NCI-H187 (cell line): ENCODE data around the gene NFYC.

Experiments
- DNase-seq, 2 experiments: peaks; one replicate each; lab custom pipeline; 2025; lab: John Stamatoyannopoulos, UW

Gene NFYC

DNA sequence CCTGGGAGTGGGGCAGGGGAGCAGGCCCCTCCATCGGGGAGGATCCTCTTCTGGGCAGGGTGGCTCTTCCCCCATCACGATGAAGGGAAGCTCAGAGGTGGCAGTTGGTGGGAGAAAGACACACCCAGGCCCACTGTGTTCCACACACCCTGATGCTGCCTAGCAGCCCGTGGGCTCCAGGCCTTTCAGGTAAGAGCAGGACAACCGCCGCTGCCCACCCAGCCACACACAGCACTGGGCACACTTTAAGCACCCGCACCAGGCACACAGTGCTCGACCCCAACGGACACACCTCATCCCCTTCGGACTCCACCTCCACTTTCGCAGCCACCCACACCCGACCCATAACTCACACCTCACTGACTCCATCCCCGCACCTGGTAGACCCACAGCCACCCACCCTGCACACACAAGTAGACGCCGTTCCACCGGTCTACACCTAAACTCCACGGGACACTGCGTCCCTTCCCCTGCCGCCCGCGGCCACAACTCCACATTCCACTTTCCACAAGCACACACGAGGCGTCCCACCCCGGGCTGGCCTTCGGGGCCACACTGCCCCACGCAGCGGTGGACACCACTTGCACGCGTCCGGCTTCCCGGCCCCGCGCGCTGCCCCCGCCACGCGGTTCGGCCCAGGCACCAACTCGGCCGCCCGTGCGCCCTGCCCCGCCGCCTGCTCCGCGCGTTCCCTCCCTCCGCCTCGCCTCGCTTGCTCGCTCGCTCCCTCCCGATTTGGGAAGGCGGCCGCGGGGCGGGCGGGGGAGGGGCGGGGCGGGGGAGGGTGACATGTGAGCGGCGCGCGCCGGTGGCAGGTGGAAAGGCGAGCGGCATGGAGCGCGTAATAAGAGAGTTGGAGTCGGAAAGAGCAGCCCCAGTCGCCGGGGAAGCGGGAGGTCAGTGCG, 91.7 kb downstream of the NFYC start, which contains the start of gene KCNQ4:
Gene KCNQ4 (plus strand): TSS at position 787 of the 905 bp plus-strand sequence. CDS start 307 bp downstream, outside the sequence.
- DNase-seq, result peak in 1 of 2 experiments; percentile 14

DNA sequence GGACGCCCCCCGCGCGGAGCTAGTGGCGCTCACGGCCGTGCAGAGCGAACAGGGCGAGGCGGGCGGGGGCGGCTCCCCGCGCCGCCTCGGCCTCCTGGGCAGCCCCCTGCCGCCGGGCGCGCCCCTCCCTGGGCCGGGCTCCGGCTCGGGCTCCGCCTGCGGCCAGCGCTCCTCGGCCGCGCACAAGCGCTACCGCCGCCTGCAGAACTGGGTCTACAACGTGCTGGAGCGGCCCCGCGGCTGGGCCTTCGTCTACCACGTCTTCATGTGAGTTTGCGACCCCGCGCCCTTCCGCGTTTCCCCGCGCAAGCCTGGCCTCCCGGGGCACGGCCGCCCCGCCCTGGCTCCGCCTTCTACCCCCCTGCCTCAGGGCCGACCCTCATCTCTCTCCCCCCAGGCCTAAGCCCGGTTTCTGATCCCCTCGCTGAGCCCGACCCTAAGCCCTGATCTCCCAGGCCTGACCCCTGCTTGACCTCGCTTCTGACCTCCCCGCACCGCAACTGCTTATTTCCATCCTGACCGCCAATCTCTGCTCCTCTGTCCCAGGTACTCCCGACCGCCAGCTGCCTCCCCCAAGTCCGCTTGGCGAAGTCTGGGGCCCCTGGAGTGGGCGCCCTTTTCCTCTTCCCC, 92.8 kb downstream of the NFYC start:
- DNase-seq, result no peak

DNA sequence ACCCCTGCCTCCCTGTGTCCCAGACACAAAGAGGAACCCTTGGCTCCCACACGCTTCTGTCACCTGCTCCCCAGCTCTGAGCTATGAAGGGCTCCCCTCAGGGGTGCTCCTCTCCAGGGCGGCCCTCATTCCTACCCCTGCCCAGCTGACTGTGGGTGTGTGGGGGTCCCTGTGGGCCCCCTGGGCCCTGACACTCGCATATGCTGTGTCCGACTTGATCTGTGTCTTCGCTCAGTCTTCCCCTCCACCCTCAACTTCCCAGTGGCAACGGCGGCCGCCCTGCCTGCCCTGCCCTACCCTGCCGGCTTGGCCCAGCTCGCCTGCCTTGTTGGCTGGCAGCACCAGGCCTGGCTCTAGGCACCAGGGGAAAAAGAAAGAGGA, 93.3 kb downstream of the NFYC start:
- DNase-seq, result no peak

DNA sequence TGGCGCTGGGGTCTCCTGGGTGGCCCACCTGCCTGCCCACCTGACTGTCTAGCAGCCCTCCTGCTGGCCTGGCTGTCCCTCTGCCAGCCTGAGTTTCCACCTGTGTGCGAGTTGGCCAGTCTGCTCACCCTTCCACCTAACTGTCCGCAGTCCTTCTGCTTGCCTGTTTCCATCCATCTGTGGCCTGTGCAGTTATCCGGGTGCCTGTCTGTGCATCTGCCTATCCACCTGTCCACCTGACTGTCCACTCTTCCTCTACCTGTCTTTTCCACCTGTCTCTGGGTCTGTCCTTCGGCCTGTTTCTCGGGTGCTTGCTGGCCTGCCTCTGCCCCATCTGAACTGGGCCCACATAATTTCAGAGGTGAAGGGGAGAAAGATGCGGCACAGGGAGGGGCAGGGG, 93.9 kb downstream of the NFYC start:
- no peak for DNase-seq

DNA sequence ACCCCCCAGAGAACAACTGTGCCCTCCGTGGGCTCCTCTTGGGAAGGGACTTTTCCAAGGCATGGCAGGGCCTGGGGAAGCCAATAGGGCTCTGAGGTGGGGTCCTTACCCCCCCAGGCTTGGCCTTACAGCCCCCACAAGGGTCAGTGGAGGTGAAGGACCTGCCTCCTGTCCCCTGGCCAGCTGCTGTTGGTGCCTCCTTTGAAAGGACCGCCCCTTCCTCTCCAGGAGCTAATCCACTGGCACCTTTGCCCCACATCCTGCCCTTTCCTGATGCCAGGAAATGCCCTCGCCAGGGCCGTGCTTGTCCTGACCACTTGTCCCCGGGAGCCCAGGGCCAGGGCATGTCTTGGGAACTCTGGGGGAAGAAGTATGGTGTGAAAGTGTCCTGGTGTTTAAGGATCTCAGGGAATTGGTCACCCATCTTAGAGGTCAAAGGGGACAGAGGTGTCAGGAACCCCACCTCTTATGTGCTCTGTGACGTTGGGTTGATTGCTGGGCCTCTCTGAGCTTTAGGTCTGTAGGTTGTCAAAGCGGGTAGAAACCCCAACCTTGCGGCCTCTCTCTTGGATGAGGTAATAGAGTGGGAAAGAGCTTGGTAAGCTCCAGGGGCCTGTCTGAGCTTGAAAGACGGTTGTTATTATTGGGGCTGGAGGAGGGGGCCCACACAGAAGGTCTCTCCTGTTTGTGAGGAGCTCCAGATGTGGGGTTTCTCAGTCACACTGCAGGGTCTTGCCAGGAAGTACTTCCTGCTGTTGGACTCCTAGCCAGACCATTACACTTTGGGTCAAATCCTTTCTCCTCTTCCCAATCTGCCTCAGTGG, 94.9 kb downstream of the NFYC start:
- no peak for DNase-seq

DNA sequence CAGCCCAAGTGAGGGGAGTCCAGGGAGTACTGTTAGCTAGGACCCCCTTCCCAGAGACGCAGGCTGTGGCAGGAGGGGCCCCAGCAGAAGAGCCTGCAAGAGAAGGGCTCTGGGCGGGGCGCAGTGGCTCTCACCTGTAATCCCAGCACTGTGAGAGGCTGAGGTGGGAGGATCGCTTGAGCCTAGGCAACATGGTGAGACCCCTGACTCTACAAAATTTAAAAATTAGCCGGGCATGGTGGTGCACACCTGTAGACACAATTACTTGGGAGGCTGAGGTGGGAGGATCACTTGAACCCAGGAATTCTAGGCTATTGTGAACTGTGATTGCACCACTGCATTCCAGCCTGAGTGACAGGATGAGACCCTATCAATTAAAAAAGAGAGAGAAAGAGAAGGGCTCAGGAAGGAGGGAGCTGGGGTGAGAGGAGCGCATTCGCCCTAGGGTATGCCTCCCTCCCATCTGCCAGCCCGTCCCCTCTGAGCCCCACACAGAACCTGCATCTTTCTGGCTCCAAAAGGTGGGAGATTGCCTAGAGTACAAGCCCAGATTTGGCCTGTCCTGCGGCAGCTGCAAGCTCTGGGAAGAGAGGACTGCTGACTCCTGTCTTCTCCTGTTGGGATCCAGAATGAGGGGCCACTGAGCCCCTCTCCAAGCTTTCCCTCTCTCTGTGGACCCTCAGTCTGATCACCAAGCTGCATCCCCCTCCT, 95.6 kb downstream of the NFYC start:
- DNase-seq, result no peak

DNA sequence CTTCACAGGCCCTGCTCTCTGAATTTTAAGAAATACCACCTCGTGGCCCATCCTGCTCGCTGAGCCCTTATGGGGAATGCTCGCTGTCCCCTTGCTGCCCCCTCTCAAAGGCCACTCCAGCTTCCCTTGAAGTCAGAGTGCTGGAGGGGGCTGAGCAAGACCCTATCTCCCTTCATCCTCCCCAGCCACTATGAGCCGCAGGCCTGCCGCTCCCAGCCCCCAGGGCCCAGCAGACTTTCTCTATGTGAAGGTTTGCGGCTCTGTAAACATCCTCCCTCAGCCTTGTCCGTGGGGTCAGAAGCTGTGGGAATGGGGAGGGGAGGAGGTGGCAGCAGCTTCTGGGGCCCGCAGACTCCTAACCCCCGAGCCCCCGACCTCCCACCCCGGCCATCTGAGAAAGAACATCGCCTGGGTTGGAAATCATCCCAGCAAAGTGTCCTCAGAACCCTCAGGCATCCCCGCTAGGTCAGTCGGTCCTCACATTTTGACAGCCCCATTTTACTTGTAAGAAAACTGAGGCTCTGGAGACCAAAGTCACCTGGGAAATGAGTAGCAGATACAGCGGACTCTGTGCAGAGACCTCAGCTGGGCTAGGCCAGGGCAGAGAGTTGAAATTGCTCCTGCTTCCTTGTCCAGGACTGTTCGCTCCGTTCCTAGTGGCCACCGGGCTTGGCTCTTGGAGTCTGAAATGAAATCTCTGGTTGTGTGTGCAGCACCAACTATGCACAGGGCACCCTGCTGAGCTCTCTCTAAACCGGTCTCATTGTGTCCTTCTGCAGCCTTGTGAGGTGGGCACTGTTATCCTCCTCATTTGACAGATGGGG, 96.4 kb downstream of the NFYC start:
- no peak for DNase-seq

DNA sequence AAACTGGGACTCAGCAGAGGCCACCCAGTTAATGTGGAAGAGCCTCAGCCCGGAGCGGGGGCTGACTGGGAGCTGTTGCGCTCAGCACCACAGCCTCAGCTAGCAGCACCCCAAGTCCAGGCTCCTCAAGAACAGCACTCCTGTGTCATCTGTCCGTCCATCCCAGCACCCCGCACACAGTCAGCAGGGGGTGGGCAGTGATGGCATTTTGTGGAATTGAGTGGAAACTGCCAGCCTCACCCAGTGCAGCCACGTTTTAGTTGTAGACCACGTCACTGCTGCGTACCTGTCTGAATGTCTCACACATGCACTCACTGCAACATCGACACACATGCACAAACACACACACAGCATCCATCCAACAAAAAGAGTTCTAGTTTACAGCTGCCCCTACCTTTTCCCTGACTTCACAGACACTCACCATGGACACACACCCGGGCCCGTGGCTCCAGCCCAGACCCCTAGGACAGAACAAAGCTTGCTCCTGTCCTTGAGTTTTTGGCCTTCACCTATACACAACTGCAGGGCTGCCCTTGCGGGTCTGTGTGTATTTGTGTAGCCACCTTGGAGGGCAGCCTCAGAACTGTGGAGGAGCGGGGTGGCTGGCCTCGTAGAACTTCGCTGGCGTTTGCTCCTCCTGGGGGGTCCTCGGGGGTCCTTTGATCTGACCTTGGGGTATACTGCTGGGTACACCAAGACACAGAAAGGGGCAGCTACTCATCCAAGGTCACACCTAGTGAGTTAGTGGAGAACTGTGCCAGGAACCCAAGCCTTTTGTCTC, 97.2 kb downstream of the NFYC start:
- DNase-seq, result no peak

DNA sequence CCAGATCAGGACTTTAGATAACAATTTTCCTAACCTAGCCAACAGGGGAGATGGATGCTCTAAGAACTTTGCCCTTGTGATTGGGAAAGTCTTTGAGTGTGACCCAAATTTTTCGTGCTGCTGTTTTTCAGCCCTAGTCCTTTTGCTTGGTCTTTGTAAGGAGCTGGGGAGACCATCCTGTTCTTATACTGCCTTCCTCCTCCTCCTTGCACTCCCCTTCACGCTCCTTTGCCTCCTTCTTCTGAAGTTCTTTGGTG, 97.8 kb downstream of the NFYC start:
- no peak for DNase-seq

DNA sequence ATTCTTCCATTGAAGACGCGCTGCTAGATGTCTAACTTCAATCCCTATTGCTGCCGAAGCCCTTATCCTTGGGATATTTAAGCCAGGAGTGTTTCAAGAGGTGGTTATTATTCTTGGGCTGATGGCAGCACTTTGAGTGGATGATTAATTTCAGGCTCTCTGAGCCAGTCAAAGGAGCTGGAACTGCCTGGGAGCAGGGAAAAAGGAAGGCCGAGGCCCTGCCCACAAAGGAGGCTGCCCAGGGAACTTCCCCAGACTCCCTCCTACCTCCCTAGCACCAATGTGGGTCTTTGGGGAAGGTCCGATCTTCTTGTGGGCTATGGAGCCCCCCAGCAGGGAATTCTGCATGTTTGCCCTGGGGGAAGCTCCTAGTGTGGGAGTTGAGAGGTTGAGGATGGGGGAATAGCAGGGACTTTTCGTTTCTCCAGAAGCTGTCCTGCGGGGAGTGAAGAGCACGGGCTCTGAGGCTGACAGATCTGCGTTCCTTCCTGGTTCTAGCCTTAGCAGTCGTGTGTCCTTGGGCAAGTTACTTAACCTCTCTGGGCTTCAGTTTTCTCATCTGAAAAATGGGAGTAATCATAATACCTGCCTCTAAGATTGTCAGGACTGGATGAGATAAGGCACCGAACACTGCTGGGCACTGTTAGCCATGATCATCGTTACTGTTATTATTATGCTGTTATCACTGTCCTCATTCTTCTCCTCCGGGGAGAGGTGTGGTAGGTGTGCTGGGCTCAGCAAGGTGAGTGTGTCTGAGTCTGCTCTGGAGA, 98.3 kb downstream of the NFYC start:
- no peak for DNase-seq

DNA sequence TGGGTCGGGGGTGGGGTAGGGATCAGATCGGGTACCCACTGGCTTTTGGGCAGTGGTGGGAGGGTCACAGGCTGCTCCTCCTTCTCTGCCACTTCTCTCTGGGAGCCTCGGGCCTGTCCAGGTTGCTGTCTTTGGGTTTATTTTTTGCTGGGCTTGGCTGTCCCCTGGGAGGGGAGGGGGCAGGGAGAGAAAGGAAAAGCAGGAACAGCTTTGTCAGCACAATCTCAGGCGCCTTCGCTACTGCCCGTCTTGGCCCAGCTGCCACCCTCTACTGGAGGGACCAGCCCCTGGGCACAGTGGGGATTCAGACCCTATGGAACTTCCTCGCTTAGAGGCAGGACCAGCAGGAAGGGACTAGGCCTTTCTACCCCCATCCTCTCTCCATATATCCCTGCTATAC, 100.5 kb downstream of the NFYC start:
- no peak for DNase-seq

DNA sequence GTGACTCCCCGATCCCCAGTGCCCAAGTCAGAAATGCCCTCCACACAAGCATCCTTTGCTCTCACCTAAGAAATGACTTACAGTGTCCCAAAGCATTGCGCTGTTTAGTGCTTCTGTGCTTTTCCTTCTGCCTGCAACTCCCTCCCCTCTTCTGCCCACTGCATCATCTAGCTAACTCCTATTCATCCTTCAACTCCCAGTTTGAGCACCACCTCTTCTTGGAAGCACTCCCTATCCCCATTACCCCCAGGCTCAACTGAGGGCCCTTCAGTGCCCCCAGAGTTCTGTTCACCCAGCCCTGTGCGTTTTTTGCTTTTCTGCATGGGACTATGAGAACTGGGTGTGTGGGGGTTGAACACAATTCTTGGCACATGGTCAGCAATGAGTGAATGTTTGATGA, 102.1 kb downstream of the NFYC start:
- no peak for DNase-seq

DNA sequence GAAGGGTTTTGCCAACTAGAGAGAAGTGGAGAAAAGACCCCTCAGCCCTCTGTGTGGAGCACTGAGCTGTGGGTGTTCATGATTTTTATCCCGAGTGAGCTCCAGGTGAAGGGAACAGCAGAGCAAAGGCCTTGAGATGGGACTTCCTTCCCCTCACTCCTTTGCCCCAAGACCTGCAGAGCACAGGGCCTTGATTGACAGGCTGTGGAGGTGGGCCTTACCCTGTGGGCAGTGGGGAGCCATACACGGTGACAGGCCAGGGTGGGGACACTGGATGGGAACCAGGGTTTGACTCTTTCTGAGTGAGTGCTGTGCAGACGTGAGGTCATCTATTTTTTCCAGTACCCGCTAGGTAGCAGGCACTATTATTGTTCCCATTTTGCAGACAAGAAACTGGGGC, 102.5 kb downstream of the NFYC start:
- DNase-seq, result no peak

DNA sequence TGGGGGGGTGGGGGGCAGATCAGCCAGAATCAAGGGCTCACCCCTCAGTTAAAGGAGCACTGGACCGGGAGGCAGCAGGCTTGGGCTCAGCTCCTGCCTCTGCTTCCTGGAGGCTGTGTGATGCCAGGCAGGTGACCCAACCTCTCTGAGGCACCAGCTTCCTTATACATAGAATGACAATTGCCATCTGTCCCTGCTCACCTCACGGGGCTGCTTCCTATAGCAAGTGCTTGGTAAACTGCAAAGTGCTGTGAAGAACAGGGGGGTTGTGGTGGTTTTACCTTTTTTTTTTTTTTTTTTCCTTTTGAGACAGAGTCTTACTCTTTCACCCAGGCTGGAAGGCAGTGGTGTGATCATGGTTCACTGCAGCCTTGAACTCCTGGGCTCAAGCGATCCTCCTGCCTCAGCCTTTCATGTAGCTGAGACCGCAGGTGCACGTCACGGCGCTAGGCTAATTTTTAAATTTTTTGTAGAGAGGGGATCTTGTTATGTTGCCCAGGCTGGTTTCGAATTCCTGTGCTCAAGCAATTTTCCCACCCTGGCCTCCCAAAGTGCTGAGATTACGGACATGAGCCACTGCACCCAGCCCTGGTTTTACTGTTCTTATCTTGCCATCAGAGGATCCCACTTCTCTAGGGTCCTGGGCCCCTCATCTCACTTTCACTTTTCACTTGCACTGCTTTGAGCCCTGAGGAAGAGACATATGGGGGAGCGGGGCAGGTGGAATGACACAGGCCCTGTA, 103.6 kb downstream of the NFYC start:
- no peak for DNase-seq

DNA sequence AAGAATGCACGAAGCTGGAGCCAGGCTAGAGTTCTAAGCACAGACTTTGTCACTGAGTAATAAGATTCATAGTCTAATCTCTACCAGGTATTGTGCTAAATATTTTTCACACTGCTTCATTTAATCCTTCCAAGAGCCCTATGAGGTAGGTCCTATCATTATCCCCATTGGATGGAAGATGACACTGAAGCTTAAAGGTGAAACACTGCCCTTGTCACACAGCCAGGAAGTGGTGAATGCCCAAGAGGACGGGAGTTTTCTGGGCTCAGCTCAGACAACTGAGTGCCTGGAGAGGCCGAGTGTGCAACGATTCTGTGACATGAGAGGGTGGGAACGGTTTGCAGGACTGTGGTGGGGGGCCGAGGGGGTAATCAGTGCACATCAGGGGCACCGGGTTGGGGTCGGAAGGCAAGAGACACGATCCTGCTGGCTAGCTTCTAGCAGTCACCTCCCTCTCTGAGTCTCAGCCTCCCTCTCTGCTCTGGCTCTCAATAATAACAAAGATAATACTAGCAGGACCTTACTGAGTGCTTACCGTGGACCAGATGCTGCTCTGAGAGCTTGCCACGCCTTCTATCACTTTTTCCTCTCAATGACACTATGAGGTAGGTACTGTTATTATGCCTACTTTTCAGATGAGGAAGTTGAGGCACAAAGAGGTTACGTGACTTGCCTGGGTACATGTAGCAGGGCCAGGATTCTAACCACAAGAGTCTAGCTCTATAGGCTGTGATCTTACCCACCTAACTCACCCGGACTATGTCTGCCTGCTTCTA, 104.5 kb downstream of the NFYC start:
- DNase-seq, result no peak

DNA sequence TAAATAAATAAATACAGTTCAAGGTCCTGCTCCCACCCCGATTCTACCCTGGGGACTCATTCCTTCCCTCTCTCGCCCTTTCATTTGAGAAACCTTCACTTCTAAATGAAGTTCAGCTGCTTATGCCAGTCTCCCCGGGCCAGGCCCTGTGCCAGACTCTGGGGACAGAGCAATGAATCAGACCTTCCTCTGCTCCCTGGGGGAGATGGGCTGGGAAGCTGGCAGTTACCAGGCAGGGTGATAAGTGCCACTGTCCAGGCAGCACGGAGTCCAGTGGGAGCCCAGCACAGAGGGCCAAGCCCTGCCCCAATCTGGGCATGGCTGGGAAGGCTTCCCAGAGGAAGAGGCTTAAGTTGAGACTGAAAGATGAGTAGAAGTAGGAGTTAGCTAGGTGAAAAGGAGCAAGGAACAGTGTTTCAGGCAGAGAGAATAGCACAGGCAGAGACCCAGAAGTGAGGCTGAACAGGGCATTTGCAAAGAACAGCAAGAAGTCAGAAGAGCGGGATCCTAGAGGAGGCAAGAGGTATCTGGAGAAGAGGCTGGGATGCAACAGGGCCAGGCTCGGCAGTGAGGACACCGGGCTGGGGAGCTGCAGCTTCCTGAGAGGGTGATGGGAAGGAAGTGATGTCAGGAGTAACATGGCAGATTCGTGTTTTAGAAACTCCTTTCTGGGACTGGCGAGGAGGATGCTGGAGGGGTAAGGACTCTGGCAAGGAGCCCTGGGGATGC, 105.6 kb downstream of the NFYC start:
- no peak for DNase-seq

DNA sequence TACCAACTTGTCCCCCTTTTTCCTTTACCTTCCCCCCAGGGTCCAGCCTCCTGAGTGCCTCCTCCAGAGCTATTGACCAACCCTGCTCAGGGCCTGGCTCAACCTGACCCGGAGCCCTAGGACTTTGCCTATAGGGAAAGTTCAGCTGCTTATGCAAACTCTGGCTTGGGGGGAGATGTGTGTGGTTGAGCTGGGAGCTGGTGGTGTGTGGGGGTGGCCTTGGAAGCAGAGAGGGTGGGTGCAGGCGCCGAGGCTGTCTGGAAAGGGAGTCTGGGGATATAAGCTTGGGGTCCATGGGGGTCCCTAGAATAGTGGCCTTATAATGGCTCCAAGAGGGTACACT, 106.1 kb downstream of the NFYC start:
- no peak for DNase-seq
